Epithelial cell of esophagus (primary cell): Measurements from ENCODE around the gene USP13.
A peak's percentile ranks its signal among the peaks of the same experiment; 100 is the strongest.

Experiments
- DNase-seq: peaks from one replicate; pipeline ENCODE4 v3.0.0; 2010; ENCODE audit warnings: low read depth
- H3K4me3 ChIP-seq: 2 replicates; pipeline ENCODE4 v1.5.1; 2011; ENCODE audit warnings: mild to moderate bottlenecking, low read length, control low read depth
- TF ChIP-seq, protein P1 (sequence below): IDR thresholded peaks from 2 replicates; pipeline ENCODE4 v1.5.1; 2011; ENCODE audit warnings: low read depth, mild to moderate bottlenecking, low read length, control low read depth, inconsistent platforms; ENCODE audit not compliant: insufficient read depth; ENCODE audit errors: missing control alignments

Gene USP13

DNA sequence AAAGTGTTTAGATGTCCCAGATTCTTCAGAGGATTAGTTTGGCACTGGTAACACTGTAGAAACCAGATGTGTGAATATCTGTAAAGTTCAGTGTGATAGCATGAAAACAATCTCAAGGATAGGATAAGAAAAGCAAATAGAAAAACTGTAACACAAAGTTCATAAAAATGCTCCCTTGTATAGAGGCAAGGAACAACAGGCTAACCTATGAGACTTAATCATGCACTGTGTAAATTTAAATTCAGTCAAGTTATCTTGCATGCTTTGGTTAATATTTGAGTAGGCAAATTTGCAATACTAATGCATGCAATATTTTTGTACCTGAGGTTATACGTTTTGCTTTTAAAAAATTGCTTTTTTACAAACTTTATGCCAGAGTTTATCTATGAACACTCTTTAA is 144.4 kb downstream of the USP13 start:
- no peak overlapping the region for H3K4me3 ChIP-seq
- DNase-seq, result no peak
- TF ChIP-seq, protein P1, sequence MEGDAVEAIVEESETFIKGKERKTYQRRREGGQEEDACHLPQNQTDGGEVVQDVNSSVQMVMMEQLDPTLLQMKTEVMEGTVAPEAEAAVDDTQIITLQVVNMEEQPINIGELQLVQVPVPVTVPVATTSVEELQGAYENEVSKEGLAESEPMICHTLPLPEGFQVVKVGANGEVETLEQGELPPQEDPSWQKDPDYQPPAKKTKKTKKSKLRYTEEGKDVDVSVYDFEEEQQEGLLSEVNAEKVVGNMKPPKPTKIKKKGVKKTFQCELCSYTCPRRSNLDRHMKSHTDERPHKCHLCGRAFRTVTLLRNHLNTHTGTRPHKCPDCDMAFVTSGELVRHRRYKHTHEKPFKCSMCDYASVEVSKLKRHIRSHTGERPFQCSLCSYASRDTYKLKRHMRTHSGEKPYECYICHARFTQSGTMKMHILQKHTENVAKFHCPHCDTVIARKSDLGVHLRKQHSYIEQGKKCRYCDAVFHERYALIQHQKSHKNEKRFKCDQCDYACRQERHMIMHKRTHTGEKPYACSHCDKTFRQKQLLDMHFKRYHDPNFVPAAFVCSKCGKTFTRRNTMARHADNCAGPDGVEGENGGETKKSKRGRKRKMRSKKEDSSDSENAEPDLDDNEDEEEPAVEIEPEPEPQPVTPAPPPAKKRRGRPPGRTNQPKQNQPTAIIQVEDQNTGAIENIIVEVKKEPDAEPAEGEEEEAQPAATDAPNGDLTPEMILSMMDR, result no peak

DNA sequence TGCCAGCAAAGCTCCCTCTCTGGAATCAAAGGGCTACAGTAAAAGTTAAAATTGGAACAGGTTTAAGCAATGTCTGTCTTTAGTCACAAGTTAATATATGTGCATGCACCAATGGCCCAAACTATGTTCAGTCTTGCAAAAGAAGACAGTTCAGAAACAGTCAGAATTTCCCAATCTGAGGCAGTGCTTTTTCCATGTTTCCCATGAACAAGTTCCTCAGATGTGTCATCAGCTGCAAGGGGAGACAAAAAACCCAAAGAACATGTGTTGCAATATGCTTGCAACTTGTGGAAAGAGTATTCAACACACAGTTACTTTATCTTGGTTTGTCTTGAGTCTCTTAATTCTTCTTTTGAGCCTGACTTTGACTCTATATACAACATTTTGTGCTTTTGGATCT is 148.4 kb downstream of the USP13 start:
- TF ChIP-seq, protein P1, result no peak
- no peak overlapping the region for H3K4me3 ChIP-seq
- DNase-seq, result peak; percentile 97

DNA sequence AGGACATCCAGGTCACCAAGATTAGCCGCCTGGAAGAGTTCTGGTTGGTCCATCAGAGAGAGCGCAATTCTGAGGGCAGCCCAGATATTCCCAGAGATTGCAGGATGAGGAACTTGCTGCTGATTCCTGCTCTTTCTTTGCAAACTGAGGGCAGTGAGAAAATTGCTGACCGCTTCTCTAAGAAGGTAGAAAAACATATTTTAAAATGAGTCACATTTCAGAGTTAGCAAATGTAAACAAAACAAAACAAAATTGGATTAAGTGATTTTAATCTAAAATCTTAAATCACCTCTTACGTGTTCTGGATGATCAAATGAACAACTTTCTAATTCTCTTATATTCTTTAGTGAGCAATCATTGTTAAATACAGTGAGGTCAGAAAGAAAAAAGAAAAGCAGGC is 149.0 kb downstream of the USP13 start:
- no peak overlapping the region for H3K4me3 ChIP-seq
- DNase-seq, result peak; percentile 14
- TF ChIP-seq, protein P1, result no peak

DNA sequence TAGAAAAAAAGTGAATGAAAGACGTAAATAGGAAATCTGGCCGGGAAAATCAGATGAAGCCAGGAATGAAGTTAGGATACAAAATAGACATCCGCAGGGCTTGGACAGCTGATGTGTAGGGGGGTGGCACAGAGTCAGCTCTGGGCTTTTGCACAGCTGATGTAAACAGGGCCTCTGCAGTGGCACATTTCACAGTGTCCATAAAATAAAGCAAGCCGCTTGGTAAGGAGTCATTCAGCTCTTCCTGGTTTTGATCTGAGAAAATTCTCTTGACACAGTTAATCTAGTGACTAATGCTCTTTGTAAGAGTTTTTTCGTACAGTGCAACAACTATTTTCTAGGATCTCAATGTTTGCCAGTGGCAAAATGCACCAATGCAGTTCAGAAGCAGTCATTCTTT is 153.3 kb downstream of the USP13 start:
- peak; percentile 43 for DNase-seq
- TF ChIP-seq, protein P1, result no peak
- H3K4me3 ChIP-seq, result no peak overlapping the region

DNA sequence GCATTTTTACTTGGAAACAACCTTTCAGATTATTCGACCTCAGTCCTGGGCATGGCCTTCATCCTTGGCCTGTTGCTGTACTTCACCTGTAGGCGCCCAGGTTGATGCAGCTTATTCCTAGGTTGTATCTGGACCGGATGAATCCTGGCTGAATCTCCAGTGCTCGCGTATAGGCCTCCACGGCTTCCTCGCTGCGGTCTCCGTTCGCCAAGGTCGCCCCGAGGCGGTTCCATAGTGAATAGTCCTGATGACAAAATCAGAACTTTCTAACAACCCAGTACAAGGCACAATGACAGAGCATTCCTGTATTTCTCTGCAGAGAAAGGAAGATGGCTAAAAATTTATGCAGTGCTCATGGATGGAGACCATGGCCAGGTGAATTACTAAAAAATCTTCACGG is 154.7 kb downstream of the USP13 start:
- no peak for DNase-seq
- H3K4me3 ChIP-seq, result no peak overlapping the region
- TF ChIP-seq, protein P1, result no peak

DNA sequence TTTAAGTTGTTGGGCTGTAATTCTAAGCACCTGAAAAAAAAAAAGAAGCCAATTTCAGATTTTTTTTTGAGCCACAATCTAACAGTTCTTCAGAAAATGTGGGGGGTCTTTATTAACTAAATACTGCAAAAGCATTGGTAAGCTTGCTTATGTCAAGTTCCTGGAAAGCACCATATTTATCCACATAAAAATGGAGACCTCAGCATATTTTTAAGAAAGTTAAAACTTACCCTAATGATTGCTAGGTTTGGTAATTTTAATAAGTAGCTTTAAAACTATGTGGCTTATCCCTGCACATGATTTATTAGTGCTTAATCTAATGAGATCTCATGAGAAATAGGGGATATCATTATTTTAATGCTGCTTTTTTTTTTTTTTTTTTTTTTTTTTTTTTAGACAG is 156.8 kb downstream of the USP13 start:
- TF ChIP-seq, protein P1, result no peak
- DNase-seq, result no peak
- H3K4me3 ChIP-seq, result no peak overlapping the region

DNA sequence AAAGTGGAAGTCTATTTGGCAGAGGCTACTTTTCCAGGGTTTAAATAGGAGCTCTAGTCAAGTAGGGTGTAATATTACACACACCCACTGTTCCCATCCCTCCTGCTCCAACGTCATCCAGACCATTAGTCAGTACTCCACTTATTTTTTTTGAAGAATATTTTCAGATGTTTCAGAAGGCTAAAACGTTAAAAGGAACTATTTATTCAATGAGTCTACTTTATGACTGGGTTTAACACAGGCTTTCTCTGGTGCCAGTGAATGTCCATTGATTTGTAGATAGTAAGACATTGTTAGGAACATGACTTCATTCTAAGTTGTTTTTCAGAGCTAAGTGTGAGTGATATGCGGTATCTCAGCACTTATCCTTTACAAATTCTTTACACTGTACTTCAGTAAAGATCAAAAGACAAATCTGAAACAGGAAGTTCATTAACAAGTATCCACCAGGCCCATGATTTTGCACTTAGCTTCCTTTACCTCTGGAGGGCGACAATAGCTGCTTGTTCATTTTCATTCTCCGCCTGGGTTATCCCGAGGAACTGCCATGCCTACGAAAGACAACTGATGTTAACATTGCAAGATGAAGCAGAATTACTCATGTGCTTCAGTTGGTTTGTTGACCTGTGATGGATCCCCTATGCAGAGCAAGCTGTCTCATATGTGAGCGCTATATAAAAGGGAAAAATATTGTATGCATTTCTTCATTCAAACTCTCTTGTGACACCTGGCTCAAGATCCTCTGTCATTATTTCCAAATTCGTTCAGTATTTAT is 158.7 kb downstream of the USP13 start:
- DNase-seq, result peak; percentile 82
- TF ChIP-seq, protein P1, result peak; percentile 84
- no peak overlapping the region for H3K4me3 ChIP-seq
